Measurements from ENCODE around the gene TNPO3.
A peak's percentile ranks its signal among the peaks of the same experiment; 100 is the strongest.
"Not testable (repeated sequence)": the region's sequence is repeated elsewhere in the genome, so short reads cannot be mapped to it uniquely, and the experiment has no call there.

TNPO3 gene

GRCh38 chr7:129069021-129069420, 14.1 kb upstream of the TNPO3 start:
- DNase-seq (ENCODE audit: low read depth) = no peak

- DNase-seq (ENCODE audit: low read depth) = no peak
Measured at GRCh38 chr7:129067943-129068548, 13.1 kb upstream of the TNPO3 start.

GRCh38 chr7:129067132-129067561, 12.2 kb upstream of the TNPO3 start:
- not testable (repeated sequence) for DNase-seq (ENCODE audit: low read depth)

- no peak for DNase-seq (ENCODE audit: low read depth)
Measured at GRCh38 chr7:129066290-129067131, 11.6 kb upstream of the TNPO3 start.

GRCh38 chr7:129055861-129056464, 1.1 kb upstream of the TNPO3 start:
- DNase-seq (ENCODE audit: low read depth) = no peak

GRCh38 chr7:129055294-129055816, 444 bp upstream of the TNPO3 start:
- no peak for DNase-seq (ENCODE audit: low read depth)

GRCh38 chr7:129053938-129054437, 923 bp downstream of the TNPO3 start:
- DNase-seq (ENCODE audit: low read depth) = peak; percentile 14

GRCh38 chr7:129052441-129052840, 2.5 kb downstream of the TNPO3 start:
- no peak for DNase-seq (ENCODE audit: low read depth)

GRCh38 chr7:129051459-129051858, 3.5 kb downstream of the TNPO3 start:
- not testable (repeated sequence) for DNase-seq (ENCODE audit: low read depth)

- DNase-seq (ENCODE audit: low read depth) = no peak
Measured at GRCh38 chr7:129047761-129048160, 7.2 kb downstream of the TNPO3 start.

GRCh38 chr7:129045682-129046081, 9.2 kb downstream of the TNPO3 start:
- no peak for DNase-seq (ENCODE audit: low read depth)

GRCh38 chr7:129043012-129043411, 11.9 kb downstream of the TNPO3 start:
- no peak for DNase-seq (ENCODE audit: low read depth)

- no peak for DNase-seq (ENCODE audit: low read depth)
Measured at GRCh38 chr7:129041142-129042085, 13.5 kb downstream of the TNPO3 start.

- DNase-seq (ENCODE audit: low read depth) = not testable (repeated sequence)
Measured at GRCh38 chr7:129038468-129038867, 16.4 kb downstream of the TNPO3 start.

- DNase-seq (ENCODE audit: low read depth) = no peak
Measured at GRCh38 chr7:129037585-129037984, 17.3 kb downstream of the TNPO3 start.

- DNase-seq (ENCODE audit: low read depth) = no peak
Measured at GRCh38 chr7:129032017-129032416, 22.9 kb downstream of the TNPO3 start.

- no peak for DNase-seq (ENCODE audit: low read depth)
Measured at GRCh38 chr7:129030440-129030839, 24.5 kb downstream of the TNPO3 start.

GRCh38 chr7:129024125-129024524, 30.8 kb downstream of the TNPO3 start:
- no peak for DNase-seq (ENCODE audit: low read depth)

- no peak for DNase-seq (ENCODE audit: low read depth)
Measured at GRCh38 chr7:129021656-129022055, 33.3 kb downstream of the TNPO3 start.

- no peak for DNase-seq (ENCODE audit: low read depth)
Measured at GRCh38 chr7:129017933-129018538, 36.9 kb downstream of the TNPO3 start.

GRCh38 chr7:129017264-129017663, 37.6 kb downstream of the TNPO3 start:
- DNase-seq (ENCODE audit: low read depth) = no peak

Measured in CMK (cell line).